GM18498 (cell line): ENCODE results near the gene MECR.
"Not testable (repeated sequence)": the region's sequence is repeated elsewhere in the genome, so short reads cannot be mapped to it uniquely, and the experiment has no call there.

Experiments
- ATAC-seq: cut with Tn5 transposase; IDR thresholded peaks from one replicate; pipeline ENCODE4 v1.9.1; 2021; ENCODE audit warnings: mild to moderate bottlenecking, moderate library complexity; ENCODE audit not compliant: unreplicated experiment

The MECR gene

GRCh38 chr1:29176576-29176975, 54.2 kb downstream of the MECR start:
- no peak for ATAC-seq

GRCh38 chr1:29172415-29172939, 58.3 kb downstream of the MECR start:
- no peak for ATAC-seq

GRCh38 chr1:29171521-29171920, 59.2 kb downstream of the MECR start:
- no peak for ATAC-seq

GRCh38 chr1:29171089-29171488, 59.6 kb downstream of the MECR start:
- ATAC-seq, result no peak

- ATAC-seq, result no peak
These were observed 60.8 kb downstream of the MECR start for GRCh38 chr1:29169976-29170375.

GRCh38 chr1:29167904-29168303, 62.8 kb downstream of the MECR start:
- no peak for ATAC-seq

GRCh38 chr1:29166291-29166878, 64.3 kb downstream of the MECR start:
- no peak for ATAC-seq

GRCh38 chr1:29164588-29164987, 66.1 kb downstream of the MECR start:
- no peak for ATAC-seq

GRCh38 chr1:29162476-29163138, 68.1 kb downstream of the MECR start:
- no peak for ATAC-seq

- no peak for ATAC-seq
These were observed 68.7 kb downstream of the MECR start for GRCh38 chr1:29162025-29162424.

GRCh38 chr1:29159773-29160172, 71.0 kb downstream of the MECR start:
- ATAC-seq, result no peak

- no peak for ATAC-seq
These were observed 73.5 kb downstream of the MECR start for GRCh38 chr1:29157269-29157601.

GRCh38 chr1:29156543-29157268, 74.0 kb downstream of the MECR start:
- no peak for ATAC-seq

GRCh38 chr1:29152046-29152805, 78.5 kb downstream of the MECR start:
- no peak for ATAC-seq

- not testable (repeated sequence) for ATAC-seq
These were observed 80.4 kb downstream of the MECR start for GRCh38 chr1:29150346-29150745.

GRCh38 chr1:29148656-29149491, 81.9 kb downstream of the MECR start:
- ATAC-seq, result no peak

GRCh38 chr1:29145739-29146437, 84.8 kb downstream of the MECR start:
- ATAC-seq, result no peak

- no peak for ATAC-seq
These were observed 86.6 kb downstream of the MECR start for GRCh38 chr1:29144178-29144577.

- no peak for ATAC-seq
These were observed 88.0 kb downstream of the MECR start for GRCh38 chr1:29142714-29143113.
